A549 (cell line): ENCODE data around the gene LDLRAP1.

Experiments
- BHLHE40 ChIP-seq: IDR thresholded peaks from 2 replicates; pipeline ENCODE4 v1.6.1; 2012; ENCODE audit warnings: low read depth, low read length, inconsistent platforms
- CTCF ChIP-seq: fragments of >200 bp; sonication (Bioruptor Twin); formaldehyde crosslinking; IDR thresholded peaks from 3 replicates; pipeline ENCODE4 v1.5.1; 2016
- E2F6 ChIP-seq: IDR thresholded peaks from 2 replicates; pipeline ENCODE4 v1.6.1; 2012; ENCODE audit warnings: low read depth, borderline replicate concordance
- JUNB ChIP-seq: fragments of >200 bp; sonication (Bioruptor Twin); formaldehyde crosslinking; IDR thresholded peaks from 2 replicates; pipeline ENCODE4 v1.6.1; 2016
- POLR2A ChIP-seq: IDR thresholded peaks from 2 replicates; pipeline ENCODE4 v1.6.1; 2012; ENCODE audit warnings: mild to moderate bottlenecking, low read length
- TF ChIP-seq, protein P1 (sequence below): fragments of 200-600 bp; sonication (generic); IDR thresholded peaks from 2 replicates; pipeline ENCODE4 v1.6.1; 2016; ENCODE audit warnings: antibody characterized with exemption, mild to moderate bottlenecking, moderate library complexity

- TF ChIP-seq CTCF (no peak), BHLHE40 (no peak), POLR2A (no peak), JUNB (no peak), E2F6 (no peak)
- TF ChIP-seq, protein P1, sequence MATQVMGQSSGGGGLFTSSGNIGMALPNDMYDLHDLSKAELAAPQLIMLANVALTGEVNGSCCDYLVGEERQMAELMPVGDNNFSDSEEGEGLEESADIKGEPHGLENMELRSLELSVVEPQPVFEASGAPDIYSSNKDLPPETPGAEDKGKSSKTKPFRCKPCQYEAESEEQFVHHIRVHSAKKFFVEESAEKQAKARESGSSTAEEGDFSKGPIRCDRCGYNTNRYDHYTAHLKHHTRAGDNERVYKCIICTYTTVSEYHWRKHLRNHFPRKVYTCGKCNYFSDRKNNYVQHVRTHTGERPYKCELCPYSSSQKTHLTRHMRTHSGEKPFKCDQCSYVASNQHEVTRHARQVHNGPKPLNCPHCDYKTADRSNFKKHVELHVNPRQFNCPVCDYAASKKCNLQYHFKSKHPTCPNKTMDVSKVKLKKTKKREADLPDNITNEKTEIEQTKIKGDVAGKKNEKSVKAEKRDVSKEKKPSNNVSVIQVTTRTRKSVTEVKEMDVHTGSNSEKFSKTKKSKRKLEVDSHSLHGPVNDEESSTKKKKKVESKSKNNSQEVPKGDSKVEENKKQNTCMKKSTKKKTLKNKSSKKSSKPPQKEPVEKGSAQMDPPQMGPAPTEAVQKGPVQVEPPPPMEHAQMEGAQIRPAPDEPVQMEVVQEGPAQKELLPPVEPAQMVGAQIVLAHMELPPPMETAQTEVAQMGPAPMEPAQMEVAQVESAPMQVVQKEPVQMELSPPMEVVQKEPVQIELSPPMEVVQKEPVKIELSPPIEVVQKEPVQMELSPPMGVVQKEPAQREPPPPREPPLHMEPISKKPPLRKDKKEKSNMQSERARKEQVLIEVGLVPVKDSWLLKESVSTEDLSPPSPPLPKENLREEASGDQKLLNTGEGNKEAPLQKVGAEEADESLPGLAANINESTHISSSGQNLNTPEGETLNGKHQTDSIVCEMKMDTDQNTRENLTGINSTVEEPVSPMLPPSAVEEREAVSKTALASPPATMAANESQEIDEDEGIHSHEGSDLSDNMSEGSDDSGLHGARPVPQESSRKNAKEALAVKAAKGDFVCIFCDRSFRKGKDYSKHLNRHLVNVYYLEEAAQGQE: no peak
These were observed 67.6 kb downstream of the LDLRAP1 start for GRCh38 chr1:25610822-25611630.
